Stimulated activated CD4-positive, alpha-beta T cell treated with anti-CD3 and anti-CD28 coated beads, Interleukin-4, amount 100 ng/mL, for 24 hours (primary cell): ENCODE results near the gene STIL.
"Not testable (repeated sequence)": the region's sequence is repeated elsewhere in the genome, so short reads cannot be mapped to it uniquely, and the experiment has no call there.

Source experiments
- DNase-seq: peaks from one replicate; pipeline ENCODE4 v3.0.0-alpha.2; 2020

The STIL gene

GRCh38 chr1:47216278-47217059, 97.5 kb downstream of the STIL start:
- DNase-seq: no peak

GRCh38 chr1:47215713-47216112, 98.2 kb downstream of the STIL start:
- no peak for DNase-seq

DNA sequence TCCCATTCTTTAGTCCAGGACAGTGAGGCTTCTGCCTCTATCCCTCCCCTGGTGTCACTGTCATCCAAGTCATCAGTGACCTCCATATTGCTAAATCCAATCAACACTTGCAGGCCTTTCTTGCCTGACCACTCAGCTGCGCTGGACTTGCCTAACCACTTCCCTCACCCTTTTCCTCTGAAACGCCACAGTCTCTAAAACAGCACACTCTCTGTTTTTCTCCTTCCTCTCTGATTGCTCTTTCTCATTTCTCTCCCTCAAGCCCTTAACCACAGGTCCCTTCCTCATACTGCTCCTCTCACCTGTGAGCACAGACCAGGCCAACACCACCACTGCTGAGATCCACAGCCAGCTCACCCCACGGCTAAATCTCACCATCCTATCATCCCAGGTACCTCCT, 99.4 kb downstream of the STIL start:
- no peak for DNase-seq

DNA sequence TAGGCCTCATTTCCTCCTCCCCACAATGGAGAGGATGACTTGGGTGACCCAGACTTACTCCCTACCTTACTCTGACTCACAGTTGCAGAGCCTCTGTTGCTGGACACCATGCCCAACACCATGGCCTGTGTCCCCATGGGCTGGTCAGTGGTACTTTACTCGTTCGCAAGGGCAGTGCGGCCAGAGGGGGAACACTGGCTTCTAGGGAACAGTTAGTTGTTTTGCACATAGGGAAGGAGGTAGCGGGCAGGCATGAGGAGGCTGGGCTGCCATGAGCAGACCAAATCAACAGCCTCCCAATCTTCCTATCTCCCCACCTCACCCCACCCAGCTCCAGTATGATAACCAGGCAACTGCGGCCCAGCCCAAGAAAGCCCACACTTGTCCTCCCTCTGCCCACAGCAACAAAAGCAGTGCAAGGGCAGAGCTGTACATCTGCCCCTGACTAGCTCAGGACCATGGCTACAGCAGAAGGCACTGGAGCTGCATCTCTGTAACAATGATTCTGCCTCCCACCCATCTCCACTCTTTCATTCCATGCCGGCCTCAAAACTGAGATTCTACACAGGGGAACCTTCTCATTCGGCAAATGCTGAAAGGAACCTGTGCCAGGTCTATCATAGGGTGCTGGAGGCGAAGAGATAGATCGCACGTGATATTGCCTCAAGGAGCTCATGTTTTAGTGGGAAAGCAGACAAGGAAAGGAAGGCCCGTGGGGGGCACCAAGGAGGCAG, 100.5 kb downstream of the STIL start:
- no peak for DNase-seq

GRCh38 chr1:47212636-47213229, 101.2 kb downstream of the STIL start:
- no peak for DNase-seq

DNA sequence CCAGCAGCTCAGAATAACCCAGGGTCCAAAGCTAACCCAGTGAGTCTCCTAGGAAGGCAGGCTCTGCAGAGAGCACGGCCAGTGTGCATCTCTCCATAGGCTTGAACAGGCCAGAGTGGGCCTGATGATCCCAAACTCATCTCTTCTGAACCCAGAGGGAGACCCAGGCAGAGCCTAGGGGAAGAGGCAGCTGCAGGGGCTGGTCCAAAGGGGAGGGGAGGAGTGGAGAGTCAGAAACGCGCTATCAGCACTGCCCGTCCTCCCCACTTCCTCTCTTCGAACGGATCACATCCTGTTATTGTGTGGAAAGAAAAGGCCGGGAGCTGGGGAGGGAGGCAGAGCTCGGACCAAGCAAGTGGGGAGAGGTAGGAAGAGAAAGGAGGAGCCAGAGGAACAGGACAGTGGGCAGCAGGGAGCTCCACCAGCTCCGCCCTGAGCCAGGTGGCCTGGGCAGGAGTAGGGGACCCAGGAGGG, 102.1 kb downstream of the STIL start:
- no peak for DNase-seq

DNA sequence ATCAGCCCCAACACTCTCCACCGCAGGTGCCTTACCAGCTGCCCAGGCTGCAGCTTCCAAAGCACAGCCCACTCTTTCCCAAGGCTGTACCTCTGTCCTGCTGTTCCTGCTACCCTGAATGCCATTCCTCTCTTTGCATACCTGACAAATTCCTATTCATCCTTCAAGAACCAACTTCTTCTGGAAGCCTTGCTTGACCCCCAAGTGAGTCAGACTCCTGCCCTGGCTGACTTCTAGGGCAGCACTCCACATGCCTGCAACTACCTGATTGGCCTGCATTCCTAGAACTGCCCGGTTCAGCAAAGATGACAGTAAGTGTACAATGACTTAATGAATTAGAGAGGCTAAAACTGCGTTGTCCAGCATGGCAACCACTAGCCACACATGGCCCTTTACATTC, 103.3 kb downstream of the STIL start:
- DNase-seq: no peak

- DNase-seq: no peak
These were observed 104.1 kb downstream of the STIL start for GRCh38 chr1:47209725-47210325.

- DNase-seq: no peak
These were observed 104.9 kb downstream of the STIL start for GRCh38 chr1:47209091-47209490.

- DNase-seq: no peak
These were observed 105.5 kb downstream of the STIL start for GRCh38 chr1:47208374-47208850.

- peak; percentile 19 for DNase-seq
These were observed 106.1 kb downstream of the STIL start for GRCh38 chr1:47207803-47208373.

- no peak for DNase-seq
These were observed 108.0 kb downstream of the STIL start for GRCh38 chr1:47205918-47206317.

GRCh38 chr1:47203504-47203903, 110.4 kb downstream of the STIL start:
- not testable (repeated sequence) for DNase-seq

DNA sequence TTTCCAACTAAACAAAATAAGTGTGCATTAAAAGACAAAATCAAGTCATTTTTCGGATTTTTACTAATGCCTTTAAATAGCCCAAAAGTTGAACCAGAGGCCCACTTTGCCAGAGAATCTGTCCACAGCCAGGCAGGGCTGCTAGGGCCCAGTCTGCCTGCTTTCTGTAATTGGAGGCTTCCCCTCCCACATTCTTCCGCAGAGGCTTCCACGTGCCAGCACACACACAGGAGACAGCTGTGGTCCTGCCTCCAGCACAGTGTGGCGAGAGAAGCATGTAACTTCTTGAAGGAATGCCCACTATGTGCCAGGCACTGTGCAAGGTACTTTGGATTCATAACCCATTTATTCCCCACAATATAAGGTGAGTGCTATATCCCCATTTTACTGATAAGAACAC, 112.8 kb downstream of the STIL start:
- DNase-seq: no peak
